ENCODE results near the gene CDK17.
"Not testable (repeated sequence)": the region's sequence is repeated elsewhere in the genome, so short reads cannot be mapped to it uniquely, and the experiment has no call there.

CDK17 gene

GRCh38 chr12:96350982-96351381 lies 49.3 kb downstream of the CDK17 start:
- no peak for DNase-seq

- no peak for DNase-seq
These were observed 53.0 kb downstream of the CDK17 start for GRCh38 chr12:96347130-96347699.

GRCh38 chr12:96346716-96347115 lies 53.5 kb downstream of the CDK17 start:
- DNase-seq: not testable (repeated sequence)

DNA sequence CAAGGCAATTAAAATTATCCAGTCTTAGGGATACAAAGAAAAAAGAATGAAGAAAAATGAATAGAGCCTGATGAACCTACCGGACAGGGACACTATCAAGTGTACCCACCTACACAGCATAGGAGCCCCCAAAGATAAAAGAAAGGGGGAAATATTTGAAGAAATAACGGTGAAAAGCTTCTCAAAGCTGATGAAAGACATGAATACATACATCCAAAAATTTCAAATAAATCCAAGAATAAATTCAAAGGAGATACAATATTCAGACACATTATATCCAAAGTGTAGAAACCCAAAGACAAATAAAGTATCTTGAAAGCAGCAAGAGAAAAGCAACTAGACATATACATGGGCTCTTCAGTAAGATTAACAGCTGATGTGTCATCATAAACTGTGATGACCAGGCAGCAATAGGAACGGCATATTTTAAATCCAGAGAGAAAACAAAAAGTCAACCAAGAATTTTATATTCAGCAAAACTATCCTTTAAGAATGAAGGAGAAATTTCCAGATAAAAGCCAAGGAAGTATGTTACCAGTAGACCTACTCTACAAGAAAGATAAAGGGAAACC lies 56.0 kb downstream of the CDK17 start:
- no peak for DNase-seq

DNA sequence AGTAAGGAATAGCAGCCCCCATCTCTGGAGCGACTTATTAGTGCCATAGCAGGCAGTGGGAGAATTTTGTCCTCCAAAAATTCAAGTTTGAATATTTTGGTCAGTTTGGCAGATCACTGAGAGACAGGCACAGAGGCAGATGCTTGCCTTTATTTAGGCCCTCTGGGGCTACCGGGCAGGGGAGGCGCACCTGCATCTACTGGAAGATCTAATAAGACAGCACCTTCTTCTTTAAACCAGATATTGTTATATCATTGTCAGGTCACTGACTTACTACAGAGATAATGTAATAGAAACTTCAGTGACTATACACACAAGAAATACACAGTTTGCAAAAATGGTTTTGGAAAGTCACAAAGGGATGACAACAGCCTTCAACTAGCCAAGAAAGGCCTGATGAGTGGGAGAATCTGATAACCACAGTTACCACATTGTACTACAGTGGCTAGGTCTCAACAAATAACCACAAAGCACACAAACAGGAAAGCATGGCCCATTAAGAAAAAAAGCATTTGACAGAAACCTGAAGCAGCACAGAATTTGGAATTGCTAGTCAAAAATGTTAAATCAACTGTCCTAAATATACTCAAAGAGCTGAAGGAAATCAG lies 56.8 kb downstream of the CDK17 start:
- no peak for DNase-seq

DNA sequence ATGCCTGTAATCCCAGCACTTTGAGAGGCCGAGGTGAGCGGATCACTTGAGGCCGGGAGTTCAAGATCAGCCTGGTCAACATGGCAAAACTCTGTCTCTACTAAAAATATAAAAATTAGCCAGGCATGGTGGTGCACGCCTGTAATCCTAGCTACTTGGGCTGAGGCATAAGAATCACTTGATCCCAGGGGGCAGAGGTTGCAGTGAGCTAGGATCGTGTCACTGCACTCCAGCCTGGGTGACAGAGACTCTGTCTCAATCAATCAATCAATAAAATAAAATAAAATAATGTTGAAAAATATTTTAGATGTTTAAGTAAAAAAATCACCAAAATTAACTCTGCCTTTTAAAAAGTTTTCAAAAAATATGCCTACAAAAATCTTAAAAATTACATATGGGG lies 60.6 kb downstream of the CDK17 start:
- DNase-seq: not testable (repeated sequence)

DNA sequence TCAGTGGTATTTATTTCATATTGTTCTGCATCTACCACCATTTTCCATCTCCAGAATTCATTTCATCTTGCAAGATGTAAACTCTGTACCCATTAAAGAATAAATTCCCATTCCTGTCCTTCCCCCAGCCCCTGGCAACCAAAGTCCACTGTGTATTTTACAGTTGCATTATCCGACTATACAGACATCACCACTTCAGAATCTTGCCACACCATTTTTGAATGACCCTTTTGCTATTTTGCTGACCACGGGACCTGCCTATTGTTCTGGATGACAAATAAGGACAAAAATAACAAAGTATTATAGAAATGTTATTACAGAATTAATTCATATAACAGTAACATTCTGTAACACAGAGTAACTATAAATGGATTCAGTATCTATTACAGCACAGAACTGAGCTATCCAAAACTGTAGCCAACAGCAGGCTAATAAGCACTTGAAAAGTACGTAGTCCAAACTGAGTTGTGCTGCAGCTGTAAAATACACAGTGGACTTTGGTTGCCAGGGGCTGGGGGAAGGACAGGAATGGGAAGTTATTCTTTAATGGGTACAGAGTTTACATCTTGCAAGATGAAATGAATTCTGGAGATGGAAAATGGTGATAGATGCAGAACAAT lies 61.3 kb downstream of the CDK17 start:
- DNase-seq: no peak

DNA sequence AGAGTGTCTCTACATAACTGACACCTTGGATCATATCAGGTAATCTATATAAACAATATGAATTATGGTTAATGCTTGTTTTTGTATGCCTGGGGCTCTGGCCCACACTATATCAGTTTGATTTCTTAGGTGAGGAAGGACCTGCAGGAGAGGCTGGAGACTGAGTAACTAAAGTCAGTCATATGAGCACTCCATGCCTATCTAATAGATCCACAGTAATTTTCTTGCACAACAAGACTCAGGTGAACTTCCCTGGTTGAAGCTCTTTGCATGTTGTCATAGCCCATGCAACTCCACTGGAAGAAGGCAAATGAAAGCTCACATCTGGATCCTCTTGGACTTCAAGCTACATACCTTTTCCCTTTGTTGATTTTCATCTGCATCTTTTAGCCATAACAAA lies 62.3 kb downstream of the CDK17 start:
- DNase-seq: no peak

DNA sequence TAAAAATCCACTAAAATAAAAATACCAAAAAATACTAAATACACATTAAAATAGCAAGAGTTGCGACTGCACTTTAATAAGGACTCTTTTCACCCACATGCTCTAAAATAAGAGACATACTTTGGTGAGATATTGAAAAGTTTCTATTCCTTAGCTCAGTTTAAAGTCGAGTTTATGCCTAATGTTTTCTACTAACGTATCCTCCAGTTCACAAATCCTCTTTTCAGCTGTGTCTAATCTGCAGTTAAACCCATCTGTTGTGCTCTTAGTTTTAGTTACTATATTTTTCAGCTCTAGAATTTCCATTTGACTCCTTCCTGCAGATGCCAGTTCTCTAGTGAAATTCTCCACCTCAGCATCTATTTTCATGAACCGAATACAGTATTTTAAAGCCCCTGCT lies 63.8 kb downstream of the CDK17 start:
- no peak for DNase-seq

- DNase-seq: no peak
These were observed 65.0 kb downstream of the CDK17 start for GRCh38 chr12:96335270-96335669.

GRCh38 chr12:96334502-96334901 lies 65.7 kb downstream of the CDK17 start:
- DNase-seq: no peak

GRCh38 chr12:96329545-96329944 lies 70.7 kb downstream of the CDK17 start:
- no peak for DNase-seq

DNA sequence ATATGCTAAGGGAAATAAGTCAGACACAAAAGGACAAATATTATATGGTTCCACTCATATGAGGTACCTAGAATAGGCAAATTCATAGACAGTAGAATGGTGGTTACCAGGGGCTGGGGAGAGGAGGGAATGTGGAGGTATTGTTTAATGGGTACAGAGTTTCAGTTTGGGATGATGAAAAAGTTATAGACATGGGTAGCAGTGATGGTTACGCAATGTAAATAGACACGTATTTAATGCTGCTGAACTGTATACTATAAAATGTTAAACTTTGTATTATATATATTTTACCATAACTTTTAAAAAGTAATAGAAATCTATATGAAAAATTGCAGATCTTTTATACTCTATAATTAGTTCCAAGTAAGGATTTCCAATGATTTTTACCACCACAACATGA lies 71.2 kb downstream of the CDK17 start:
- DNase-seq: no peak

DNA sequence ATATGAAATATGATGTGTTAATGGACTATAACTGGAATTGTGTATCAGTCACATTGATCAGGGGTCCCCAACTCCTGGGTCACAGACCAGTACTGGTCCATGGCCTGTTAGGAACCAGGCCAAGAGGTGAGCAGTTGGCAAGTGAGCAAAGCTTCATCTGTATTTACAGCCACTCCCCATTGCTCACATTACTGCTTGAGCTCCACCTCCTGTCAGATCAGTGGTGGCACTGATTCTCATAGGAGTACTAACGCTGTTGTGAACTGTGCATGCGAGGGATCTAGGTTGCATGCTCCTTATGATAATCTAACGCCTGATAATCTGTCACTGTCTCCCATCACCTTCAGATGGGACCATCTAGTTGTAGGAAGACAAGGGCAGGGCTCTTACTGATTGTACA lies 72.3 kb downstream of the CDK17 start:
- DNase-seq: no peak

DNA sequence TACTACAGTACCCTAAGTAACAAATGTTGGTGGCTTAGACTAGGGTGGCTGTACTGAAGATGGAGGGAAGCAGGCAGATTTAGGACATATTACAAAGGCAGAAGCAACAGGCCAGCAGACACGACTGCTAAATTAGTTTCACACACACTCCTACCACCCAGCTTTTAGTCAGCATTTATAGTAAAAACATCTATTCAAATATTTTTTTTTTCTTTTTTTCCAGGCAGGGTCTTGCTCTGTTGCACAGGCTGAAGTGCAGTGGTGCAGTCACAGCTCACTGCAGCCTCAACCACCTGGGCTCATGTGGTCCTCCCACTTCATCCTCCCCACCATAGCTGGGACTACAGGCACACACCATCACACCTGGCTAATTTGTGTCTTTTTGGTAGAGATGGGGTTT lies 72.9 kb downstream of the CDK17 start:
- no peak for DNase-seq

- DNase-seq: no peak
These were observed 73.5 kb downstream of the CDK17 start for GRCh38 chr12:96326628-96327227.

DNA sequence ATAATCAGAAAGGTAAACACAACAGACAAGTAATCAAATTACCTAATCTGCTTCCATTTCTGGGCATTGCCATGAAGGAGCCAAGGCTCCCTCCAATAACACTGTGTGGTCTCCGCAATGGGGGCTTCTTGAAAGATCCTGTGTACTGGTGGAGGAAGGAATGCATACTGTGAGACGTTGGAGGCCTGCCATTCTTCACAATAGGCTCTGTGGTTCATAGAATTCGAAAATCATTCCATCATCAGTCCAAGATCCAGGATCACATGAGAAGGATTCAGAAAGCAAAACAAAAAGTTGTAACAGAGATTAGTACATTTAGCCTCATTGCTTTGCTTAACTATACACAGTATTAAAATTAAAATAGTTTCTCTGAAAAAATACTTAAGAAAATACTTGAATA lies 76.3 kb downstream of the CDK17 start:
- DNase-seq: no peak

- no peak for DNase-seq
These were observed 77.5 kb downstream of the CDK17 start for GRCh38 chr12:96322720-96323119.

DNA sequence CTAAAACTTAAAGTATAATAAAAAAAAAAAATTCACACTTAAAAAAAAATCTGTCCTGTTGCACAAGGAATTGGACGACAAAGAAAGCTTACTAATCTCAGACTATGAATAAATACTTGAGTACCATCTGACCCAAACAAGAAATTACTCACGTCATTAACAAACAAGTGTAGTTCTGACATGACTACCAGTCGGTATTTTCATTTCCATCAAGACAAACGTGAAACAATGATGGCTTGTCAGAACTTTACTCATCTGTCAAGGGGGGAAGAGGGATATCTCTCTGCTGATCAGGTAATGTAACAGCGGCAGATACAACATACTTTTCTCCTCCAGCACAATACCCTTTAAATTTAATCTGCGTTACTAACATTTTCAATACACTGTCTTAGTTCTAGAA lies 78.3 kb downstream of the CDK17 start:
- DNase-seq: no peak

DNA sequence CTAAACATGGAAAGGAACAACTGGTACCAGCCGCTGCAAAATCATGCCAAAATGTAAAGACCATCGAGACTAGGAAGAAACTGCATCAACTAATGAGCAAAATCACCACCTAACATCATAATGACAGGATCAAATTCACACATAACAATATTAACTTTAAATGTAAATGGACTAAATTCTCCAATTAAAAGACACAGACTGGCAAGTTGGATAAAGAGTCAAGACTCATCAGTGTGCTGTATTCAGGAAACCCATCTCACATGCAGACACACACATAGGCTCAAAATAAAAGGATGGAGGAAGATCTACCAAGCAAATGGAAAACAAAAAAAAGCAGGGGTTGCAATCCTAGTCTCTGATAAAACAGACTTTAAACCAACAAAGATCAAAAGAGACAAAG lies 82.4 kb downstream of the CDK17 start:
- DNase-seq: not testable (repeated sequence)

GRCh38 chr12:96315741-96316481 lies 84.3 kb downstream of the CDK17 start:
- DNase-seq: not testable (repeated sequence)

GRCh38 chr12:96314723-96315122 lies 85.5 kb downstream of the CDK17 start:
- DNase-seq: no peak

DNA sequence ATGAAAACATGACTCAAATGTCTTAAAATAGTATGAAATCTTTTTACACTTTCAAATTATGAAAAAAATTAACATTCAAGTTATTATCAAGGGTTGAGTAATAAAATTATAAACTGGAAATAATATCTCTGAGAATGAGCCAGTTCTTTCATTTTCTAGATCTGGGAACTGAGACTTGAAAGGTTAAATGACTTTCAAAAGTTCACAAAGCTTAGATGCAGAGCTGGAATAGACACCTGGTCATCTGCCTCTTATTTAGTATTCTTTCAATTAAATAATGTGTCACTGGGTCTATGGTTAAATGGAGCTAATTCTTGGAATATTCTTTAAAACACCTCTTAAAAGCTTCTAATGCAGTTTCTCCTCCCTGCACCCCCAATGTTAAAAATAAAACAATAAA lies 86.6 kb downstream of the CDK17 start:
- no peak for DNase-seq

All from cortex of kidney (tissue), 1 donor.